ENCODE results near the gene RAB30.

RAB30 gene

GRCh38 chr11:83071567-83072349, at the start of gene RAB30:
RAB30 (minus strand) TSS chr11:83071897; CDS start chr11:82997316, 74,581 bp downstream.
- Histone ChIP-seq H3K36me3 (ENCODE audit: insufficient read depth, low read length) (peaks cover 18% of the 10 kb centered on the region), H3K4me1 (ENCODE audit: control insufficient read depth, insufficient read depth, low read length, unreplicated experiment) (peaks cover 25% of the 10 kb centered on the region), H3K27me3 (ENCODE audit: insufficient read depth, low read length) (no peaks in the 10 kb centered on the region), H3K79me2 (ENCODE audit: control insufficient read depth, insufficient read depth, low read length, unreplicated experiment) (peaks cover 66% of the 10 kb centered on the region), H3K27ac (ENCODE audit: low read depth, low read length) (peak within 1 kb of the TSS; percentile 70), H2AFZ (ENCODE audit: low read length, unreplicated experiment) (peak within 1 kb of the TSS; percentile 64), H3K4me3 (ENCODE audit: low read depth, low read length) (peak within 1 kb of the TSS; percentile 94)

- Histone ChIP-seq H3K4me3 (ENCODE audit: low read depth, low read length) (no peak overlapping the region), H3K27me3 (ENCODE audit: insufficient read depth, low read length) (no peaks in the 10 kb centered on the region), H3K36me3 (ENCODE audit: insufficient read depth, low read length) (no peaks in the 10 kb centered on the region), H2AFZ (ENCODE audit: low read length, unreplicated experiment) (no peak overlapping the region), H3K4me1 (ENCODE audit: control insufficient read depth, insufficient read depth, low read length, unreplicated experiment) (peaks cover 8% of the 10 kb centered on the region), H3K27ac (ENCODE audit: low read depth, low read length) (no peak overlapping the region), H3K79me2 (ENCODE audit: control insufficient read depth, insufficient read depth, low read length, unreplicated experiment) (no peaks in the 10 kb centered on the region)
These were observed 48.6 kb upstream of the RAB30 start for GRCh38 chr11:83120327-83120726.

GRCh38 chr11:83119216-83119615, 47.5 kb upstream of the RAB30 start:
- no peak overlapping the region for H3K27ac ChIP-seq (ENCODE audit: low read depth, low read length)
- no peaks in the 10 kb centered on the region for H3K79me2 ChIP-seq (ENCODE audit: control insufficient read depth, insufficient read depth, low read length, unreplicated experiment)
- H2AFZ ChIP-seq (ENCODE audit: low read length, unreplicated experiment) = no peak overlapping the region
- no peaks in the 10 kb centered on the region for H3K36me3 ChIP-seq (ENCODE audit: insufficient read depth, low read length)
- no peak overlapping the region for H3K4me3 ChIP-seq (ENCODE audit: low read depth, low read length)
- no peaks in the 10 kb centered on the region for H3K27me3 ChIP-seq (ENCODE audit: insufficient read depth, low read length)
- H3K4me1 ChIP-seq (ENCODE audit: control insufficient read depth, insufficient read depth, low read length, unreplicated experiment) = peaks cover 8% of the 10 kb centered on the region

GRCh38 chr11:83118814-83119213, 47.1 kb upstream of the RAB30 start:
- H3K27me3 ChIP-seq (ENCODE audit: insufficient read depth, low read length) = no peaks in the 10 kb centered on the region
- no peaks in the 10 kb centered on the region for H3K79me2 ChIP-seq (ENCODE audit: control insufficient read depth, insufficient read depth, low read length, unreplicated experiment)
- H3K27ac ChIP-seq (ENCODE audit: low read depth, low read length) = no peak overlapping the region
- H3K36me3 ChIP-seq (ENCODE audit: insufficient read depth, low read length) = no peaks in the 10 kb centered on the region
- peaks cover 8% of the 10 kb centered on the region for H3K4me1 ChIP-seq (ENCODE audit: control insufficient read depth, insufficient read depth, low read length, unreplicated experiment)
- H2AFZ ChIP-seq (ENCODE audit: low read length, unreplicated experiment) = peak overlapping the region; percentile 20
- no peak overlapping the region for H3K4me3 ChIP-seq (ENCODE audit: low read depth, low read length)

GRCh38 chr11:83116015-83116641, 44.4 kb upstream of the RAB30 start:
- no peak overlapping the region for H3K27ac ChIP-seq (ENCODE audit: low read depth, low read length)
- H3K4me3 ChIP-seq (ENCODE audit: low read depth, low read length) = no peak overlapping the region
- H3K79me2 ChIP-seq (ENCODE audit: control insufficient read depth, insufficient read depth, low read length, unreplicated experiment) = no peaks in the 10 kb centered on the region
- H3K27me3 ChIP-seq (ENCODE audit: insufficient read depth, low read length) = no peaks in the 10 kb centered on the region
- no peaks in the 10 kb centered on the region for H3K36me3 ChIP-seq (ENCODE audit: insufficient read depth, low read length)
- H2AFZ ChIP-seq (ENCODE audit: low read length, unreplicated experiment) = no peak overlapping the region
- peaks cover 8% of the 10 kb centered on the region for H3K4me1 ChIP-seq (ENCODE audit: control insufficient read depth, insufficient read depth, low read length, unreplicated experiment)

GRCh38 chr11:83115551-83115950, 43.9 kb upstream of the RAB30 start:
- Histone ChIP-seq H3K4me1 (ENCODE audit: control insufficient read depth, insufficient read depth, low read length, unreplicated experiment) (peaks cover 8% of the 10 kb centered on the region), H3K36me3 (ENCODE audit: insufficient read depth, low read length) (no peaks in the 10 kb centered on the region), H3K79me2 (ENCODE audit: control insufficient read depth, insufficient read depth, low read length, unreplicated experiment) (no peaks in the 10 kb centered on the region), H3K27ac (ENCODE audit: low read depth, low read length) (no peak overlapping the region), H2AFZ (ENCODE audit: low read length, unreplicated experiment) (no peak overlapping the region), H3K27me3 (ENCODE audit: insufficient read depth, low read length) (no peaks in the 10 kb centered on the region), H3K4me3 (ENCODE audit: low read depth, low read length) (no peak overlapping the region)

GRCh38 chr11:83115026-83115425, 43.3 kb upstream of the RAB30 start:
- H3K27ac ChIP-seq (ENCODE audit: low read depth, low read length) = no peak overlapping the region
- no peaks in the 10 kb centered on the region for H3K79me2 ChIP-seq (ENCODE audit: control insufficient read depth, insufficient read depth, low read length, unreplicated experiment)
- H3K36me3 ChIP-seq (ENCODE audit: insufficient read depth, low read length) = no peaks in the 10 kb centered on the region
- H3K27me3 ChIP-seq (ENCODE audit: insufficient read depth, low read length) = no peaks in the 10 kb centered on the region
- H3K4me1 ChIP-seq (ENCODE audit: control insufficient read depth, insufficient read depth, low read length, unreplicated experiment) = peaks cover 8% of the 10 kb centered on the region
- no peak overlapping the region for H3K4me3 ChIP-seq (ENCODE audit: low read depth, low read length)
- H2AFZ ChIP-seq (ENCODE audit: low read length, unreplicated experiment) = no peak overlapping the region

GRCh38 chr11:83112886-83113285, 41.2 kb upstream of the RAB30 start:
- H2AFZ ChIP-seq (ENCODE audit: low read length, unreplicated experiment) = no peak overlapping the region
- H3K27ac ChIP-seq (ENCODE audit: low read depth, low read length) = no peak overlapping the region
- H3K4me1 ChIP-seq (ENCODE audit: control insufficient read depth, insufficient read depth, low read length, unreplicated experiment) = no peaks in the 10 kb centered on the region
- no peaks in the 10 kb centered on the region for H3K36me3 ChIP-seq (ENCODE audit: insufficient read depth, low read length)
- H3K79me2 ChIP-seq (ENCODE audit: control insufficient read depth, insufficient read depth, low read length, unreplicated experiment) = no peaks in the 10 kb centered on the region
- H3K27me3 ChIP-seq (ENCODE audit: insufficient read depth, low read length) = no peaks in the 10 kb centered on the region
- no peak overlapping the region for H3K4me3 ChIP-seq (ENCODE audit: low read depth, low read length)

GRCh38 chr11:83105168-83105567, 33.5 kb upstream of the RAB30 start:
- Histone ChIP-seq H3K27ac (ENCODE audit: low read depth, low read length) (no peak overlapping the region), H3K27me3 (ENCODE audit: insufficient read depth, low read length) (no peaks in the 10 kb centered on the region), H3K36me3 (ENCODE audit: insufficient read depth, low read length) (no peaks in the 10 kb centered on the region), H2AFZ (ENCODE audit: low read length, unreplicated experiment) (no peak overlapping the region), H3K4me3 (ENCODE audit: low read depth, low read length) (no peak overlapping the region), H3K4me1 (ENCODE audit: control insufficient read depth, insufficient read depth, low read length, unreplicated experiment) (no peaks in the 10 kb centered on the region), H3K79me2 (ENCODE audit: control insufficient read depth, insufficient read depth, low read length, unreplicated experiment) (no peaks in the 10 kb centered on the region)

GRCh38 chr11:83102834-83103233, 31.1 kb upstream of the RAB30 start:
- Histone ChIP-seq H3K4me1 (ENCODE audit: control insufficient read depth, insufficient read depth, low read length, unreplicated experiment) (peaks cover 7% of the 10 kb centered on the region), H3K4me3 (ENCODE audit: low read depth, low read length) (no peak overlapping the region), H2AFZ (ENCODE audit: low read length, unreplicated experiment) (no peak overlapping the region), H3K27me3 (ENCODE audit: insufficient read depth, low read length) (no peaks in the 10 kb centered on the region), H3K36me3 (ENCODE audit: insufficient read depth, low read length) (no peaks in the 10 kb centered on the region), H3K79me2 (ENCODE audit: control insufficient read depth, insufficient read depth, low read length, unreplicated experiment) (no peaks in the 10 kb centered on the region), H3K27ac (ENCODE audit: low read depth, low read length) (no peak overlapping the region)

Measured in ACC112 (cell line).